SK-N-SH treated with all-trans-retinoic acid at 6 μM for 48 hours (cell line): ENCODE data around the gene MRPL16.
"Not testable (repeated sequence)": the region's sequence is repeated elsewhere in the genome, so short reads cannot be mapped to it uniquely, and the experiment has no call there.

Experiments
- ATAC-seq: fragments of 200-7000 bp; cut with Tn5 transposase; 3 replicates; pipeline ENCODE4 v1.9.1; 2020; ENCODE audit warnings: mild to moderate bottlenecking, moderate library complexity
- ARNTL ChIP-seq: fragments of 450-650 bp; formaldehyde crosslinking; IDR thresholded peaks from 2 replicates; pipeline ENCODE4 v1.5.0; 2020; ENCODE audit warnings: low read depth, mild to moderate bottlenecking, moderate library complexity, borderline replicate concordance
- BACH2 ChIP-seq: fragments of 250-450 bp; sonication (Bioruptor Pico); IDR thresholded peaks from 2 replicates; pipeline ENCODE4 v1.9.0; 2021; ENCODE audit warnings: mild to moderate bottlenecking, borderline replicate concordance
- CSDC2 ChIP-seq: fragments of 250-450 bp; sonication (Bioruptor Pico); IDR thresholded peaks from 2 replicates; pipeline ENCODE4 v1.5.0; 2020; ENCODE audit warnings: mild to moderate bottlenecking, moderate library complexity
- CSRNP3 ChIP-seq: fragments of 250-450 bp; sonication (Bioruptor Pico); IDR thresholded peaks from 2 replicates; pipeline ENCODE4 v1.5.1; 2021; ENCODE audit warnings: mild to moderate bottlenecking, moderate library complexity
- ESRRG ChIP-seq: fragments of 250-450 bp; sonication (Bioruptor Pico); IDR thresholded peaks from 2 replicates; pipeline ENCODE4 v1.6.1; 2021; ENCODE audit warnings: mild to moderate bottlenecking
- GLIS3 ChIP-seq: fragments of 250-450 bp; sonication (Bioruptor Pico); IDR thresholded peaks from 2 replicates; pipeline ENCODE4 v1.5.0; 2020; ENCODE audit warnings: mild to moderate bottlenecking, moderate library complexity
- ISL1 ChIP-seq: fragments of 250-450 bp; sonication (Bioruptor Pico); IDR thresholded peaks from 2 replicates; pipeline ENCODE4 v2.1.2; 2022; ENCODE audit warnings: mild to moderate bottlenecking, moderate library complexity
- PATZ1 ChIP-seq: fragments of 250-450 bp; sonication (Bioruptor Pico); IDR thresholded peaks from 2 replicates; pipeline ENCODE4 v1.8.0; 2020; ENCODE audit warnings: mild to moderate bottlenecking, moderate library complexity, borderline replicate concordance
- PPARA ChIP-seq: fragments of 250-450 bp; sonication (Bioruptor Pico); IDR thresholded peaks from 2 replicates; pipeline ENCODE4 v1.5.0; 2020; ENCODE audit warnings: mild to moderate bottlenecking, borderline replicate concordance
- RARB ChIP-seq: fragments of 250-450 bp; sonication (Bioruptor Pico); IDR thresholded peaks from 2 replicates; pipeline ENCODE4 v1.8.0; 2021; ENCODE audit warnings: mild to moderate bottlenecking, moderate library complexity
- SNAI2 ChIP-seq: fragments of 250-450 bp; sonication (Bioruptor Pico); IDR thresholded peaks from 2 replicates; pipeline ENCODE4 v1.5.0; 2020; ENCODE audit warnings: mild to moderate bottlenecking, moderate library complexity
- TCF4 ChIP-seq: fragments of 250-450 bp; sonication (Bioruptor Pico); IDR thresholded peaks from 2 replicates; pipeline ENCODE4 v1.8.0; 2021; ENCODE audit warnings: mild to moderate bottlenecking, moderate library complexity, borderline replicate concordance
- TOX ChIP-seq: fragments of 250-450 bp; sonication (Bioruptor Pico); IDR thresholded peaks from 2 replicates; pipeline ENCODE4 v1.8.0; 2021; ENCODE audit warnings: mild to moderate bottlenecking, moderate library complexity, borderline replicate concordance
- ZFP3 ChIP-seq: fragments of 250-450 bp; sonication (Bioruptor Pico); IDR thresholded peaks from 2 replicates; pipeline ENCODE4 v1.5.0; 2020; ENCODE audit warnings: mild to moderate bottlenecking, moderate library complexity
- ZFP30 ChIP-seq: fragments of 450-650 bp; formaldehyde crosslinking; IDR thresholded peaks from 2 replicates; pipeline ENCODE4 v1.5.0; 2022; ENCODE audit warnings: mild to moderate bottlenecking, moderate library complexity
- ZNF565 ChIP-seq: fragments of 450-650 bp; formaldehyde crosslinking; conservative IDR thresholded peaks from 2 replicates; pipeline ENCODE4 v1.5.0; 2020; ENCODE audit warnings: low read depth, mild to moderate bottlenecking, moderate library complexity
- ZNF70 ChIP-seq: fragments of 450-650 bp; formaldehyde crosslinking; IDR thresholded peaks from 2 replicates; pipeline ENCODE4 v1.5.0; 2020; ENCODE audit warnings: mild to moderate bottlenecking, moderate library complexity
- ZNF8 ChIP-seq: fragments of 450-650 bp; formaldehyde crosslinking; IDR thresholded peaks from 2 replicates; pipeline ENCODE4 v1.5.0; 2020; ENCODE audit warnings: mild to moderate bottlenecking, moderate library complexity
- TF ChIP-seq, protein P1 (sequence below): fragments of 250-450 bp; sonication (Bioruptor Pico); IDR thresholded peaks from 2 replicates; pipeline ENCODE4 v1.5.0; 2020; ENCODE audit warnings: mild to moderate bottlenecking, moderate library complexity

The MRPL16 gene

GRCh38 chr11:59829358-59829757, 18.8 kb upstream of the MRPL16 start:
- no peak for ATAC-seq
- no peak for TF ChIP-seq CSDC2 (CRISPR knock-in tag)

DNA sequence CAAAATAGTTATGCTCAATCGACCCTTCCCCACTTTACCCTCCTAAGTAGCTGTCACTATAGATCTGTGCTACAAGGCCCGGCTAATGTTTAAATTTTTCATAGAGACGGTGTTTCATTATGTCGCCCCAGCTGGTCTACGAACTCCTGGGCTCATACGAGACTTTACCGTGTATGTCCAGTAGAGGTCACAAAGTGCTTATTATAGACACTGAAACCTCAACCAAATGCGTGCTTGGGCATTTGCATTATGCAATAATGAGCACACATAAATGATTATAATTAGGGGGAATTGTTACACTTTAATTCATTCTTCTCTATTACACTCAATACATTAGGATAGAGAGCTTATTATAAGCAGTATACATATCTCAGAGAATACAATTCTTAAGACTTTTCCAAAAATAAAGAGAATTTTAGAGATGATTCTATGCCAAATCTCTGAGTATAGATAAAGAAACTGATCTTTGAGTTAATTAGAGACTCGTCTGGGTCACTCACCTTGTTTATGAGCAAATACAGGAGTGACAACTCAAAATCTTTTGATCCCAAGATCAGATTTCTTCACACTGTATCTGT, 12.5 kb upstream of the MRPL16 start:
- TF ChIP-seq TCF4 (CRISPR knock-in tag) (no peak), ZFP30 (no peak), GLIS3 (CRISPR knock-in tag) (no peak), SNAI2 (CRISPR knock-in tag) (no peak), CSDC2 (CRISPR knock-in tag) (no peak), CSRNP3 (no peak), ZFP3 (CRISPR knock-in tag) (no peak), ZNF8 (no peak)
- TF ChIP-seq, protein P1, sequence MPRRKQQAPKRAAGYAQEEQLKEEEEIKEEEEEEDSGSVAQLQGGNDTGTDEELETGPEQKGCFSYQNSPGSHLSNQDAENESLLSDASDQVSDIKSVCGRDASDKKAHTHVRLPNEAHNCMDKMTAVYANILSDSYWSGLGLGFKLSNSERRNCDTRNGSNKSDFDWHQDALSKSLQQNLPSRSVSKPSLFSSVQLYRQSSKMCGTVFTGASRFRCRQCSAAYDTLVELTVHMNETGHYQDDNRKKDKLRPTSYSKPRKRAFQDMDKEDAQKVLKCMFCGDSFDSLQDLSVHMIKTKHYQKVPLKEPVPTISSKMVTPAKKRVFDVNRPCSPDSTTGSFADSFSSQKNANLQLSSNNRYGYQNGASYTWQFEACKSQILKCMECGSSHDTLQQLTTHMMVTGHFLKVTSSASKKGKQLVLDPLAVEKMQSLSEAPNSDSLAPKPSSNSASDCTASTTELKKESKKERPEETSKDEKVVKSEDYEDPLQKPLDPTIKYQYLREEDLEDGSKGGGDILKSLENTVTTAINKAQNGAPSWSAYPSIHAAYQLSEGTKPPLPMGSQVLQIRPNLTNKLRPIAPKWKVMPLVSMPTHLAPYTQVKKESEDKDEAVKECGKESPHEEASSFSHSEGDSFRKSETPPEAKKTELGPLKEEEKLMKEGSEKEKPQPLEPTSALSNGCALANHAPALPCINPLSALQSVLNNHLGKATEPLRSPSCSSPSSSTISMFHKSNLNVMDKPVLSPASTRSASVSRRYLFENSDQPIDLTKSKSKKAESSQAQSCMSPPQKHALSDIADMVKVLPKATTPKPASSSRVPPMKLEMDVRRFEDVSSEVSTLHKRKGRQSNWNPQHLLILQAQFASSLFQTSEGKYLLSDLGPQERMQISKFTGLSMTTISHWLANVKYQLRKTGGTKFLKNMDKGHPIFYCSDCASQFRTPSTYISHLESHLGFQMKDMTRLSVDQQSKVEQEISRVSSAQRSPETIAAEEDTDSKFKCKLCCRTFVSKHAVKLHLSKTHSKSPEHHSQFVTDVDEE (CRISPR knock-in tag), result no peak
- TF ChIP-seq, all 23 proteins: peak for 0
- ATAC-seq, result peak; percentile 98

DNA sequence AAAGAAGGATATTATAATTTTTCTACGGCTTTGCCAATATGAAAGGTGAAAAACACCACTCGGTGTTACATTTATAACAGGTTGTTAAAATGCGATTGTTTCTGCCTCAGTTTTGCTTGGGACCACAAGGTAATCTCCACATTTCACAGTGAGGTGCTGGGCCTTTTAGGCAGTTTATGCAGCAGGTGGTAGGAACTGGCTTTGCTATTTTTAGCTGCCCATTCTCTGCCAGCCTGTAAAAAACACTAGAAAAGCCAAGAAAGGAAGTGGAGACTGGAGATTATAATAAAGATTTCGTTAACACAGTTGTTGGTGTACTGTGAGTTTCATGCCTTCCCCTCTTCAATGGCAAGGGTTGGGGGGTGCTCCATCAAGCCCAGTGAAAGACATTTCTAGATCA, 8.0 kb upstream of the MRPL16 start:
- ATAC-seq, result no peak
- TF ChIP-seq TCF4 (CRISPR knock-in tag) (no peak), PPARA (CRISPR knock-in tag) (no peak), PATZ1 (CRISPR knock-in tag) (no peak), TOX (no peak)
- TF ChIP-seq, protein P1 (CRISPR knock-in tag), result no peak

- ATAC-seq, result not testable (repeated sequence)
Measured at GRCh38 chr11:59816434-59816833, 5.9 kb upstream of the MRPL16 start.

GRCh38 chr11:59815754-59816153, 5.2 kb upstream of the MRPL16 start:
- no peak for ATAC-seq
- no peak for TF ChIP-seq CSDC2 (CRISPR knock-in tag)
- TF ChIP-seq PPARA (CRISPR knock-in tag), result no peak
- TF ChIP-seq BACH2 (CRISPR knock-in tag), result no peak
- no peak for TF ChIP-seq TCF4 (CRISPR knock-in tag)
- no peak for TF ChIP-seq RARB
- no peak for TF ChIP-seq ESRRG (CRISPR knock-in tag)
- TF ChIP-seq ZNF70, result no peak
- no peak for TF ChIP-seq ISL1 (CRISPR knock-in tag)
- no peak for TF ChIP-seq PATZ1 (CRISPR knock-in tag)
- TF ChIP-seq ZFP3 (CRISPR knock-in tag), result no peak
- TF ChIP-seq ARNTL, result no peak
- no peak for TF ChIP-seq ZNF8
- no peak for TF ChIP-seq ZFP30
- no peak for TF ChIP-seq ZNF565 (CRISPR knock-in tag)
